AG04450 (cell line): ENCODE measurements around the gene PLPP6. TPM values are rescaled to one million over a fixed set of nuclear protein-coding genes. Genes with fewer than 3 reads are reported as not detected.

Source experiments
- CTCF ChIA-PET: fragments of 300-600, 350-600 bp; formaldehyde crosslinking; extraction: SDS; loops from one replicate; lab custom pipeline; 2022; ENCODE audit warnings: antibody characterized with exemption, inconsistent platforms; lab: Charles Lee
- POLR2A ChIA-PET: fragments of 350-600 bp; formaldehyde crosslinking; extraction: SDS; loops from one replicate; lab custom pipeline; 2021; ENCODE audit warnings: antibody characterized with exemption, inconsistent platforms; lab: Yijun Ruan, JAX
- DNase-seq: peaks from one replicate; pipeline ENCODE4 v3.0.0-alpha.2; 2011; ENCODE audit warnings: low read depth, low spot score
- H3K27ac ChIP-seq: one replicate; pipeline ENCODE4 v1.5.1; 2012; ENCODE audit warnings: low read depth, low read length, control low read depth
- H3K27me3 ChIP-seq: one replicate; pipeline ENCODE4 v1.6.0; 2012; ENCODE audit warnings: low read length; ENCODE audit not compliant: control insufficient read depth, insufficient read depth
- H3K4me3 ChIP-seq: 2 replicates; pipeline ENCODE4 v1.5.1; 2011; ENCODE audit warnings: mild to moderate bottlenecking, low read depth, low read length, control low read depth
- H3K9me3 ChIP-seq: 2 replicates; pipeline ENCODE4 v1.5.1; 2012; ENCODE audit warnings: low read length; ENCODE audit not compliant: control insufficient read depth, insufficient read depth
- CTCF ChIP-seq: IDR thresholded peaks from 2 replicates; pipeline ENCODE4 v1.5.1; 2011; ENCODE audit warnings: low read depth, low read length, control low read depth, inconsistent platforms
- polyA plus RNA-seq: library from polyadenylated mRNA; depleted of rRNA; stranded (reverse); fragments of >200 nt; gene quantifications from 2 replicates; pipeline ENCODE4 v1.2.3, GENCODE V29; 2011

PLPP6 gene
- polyA plus RNA-seq, 1 experiment, result 12.1 TPM

DNA sequence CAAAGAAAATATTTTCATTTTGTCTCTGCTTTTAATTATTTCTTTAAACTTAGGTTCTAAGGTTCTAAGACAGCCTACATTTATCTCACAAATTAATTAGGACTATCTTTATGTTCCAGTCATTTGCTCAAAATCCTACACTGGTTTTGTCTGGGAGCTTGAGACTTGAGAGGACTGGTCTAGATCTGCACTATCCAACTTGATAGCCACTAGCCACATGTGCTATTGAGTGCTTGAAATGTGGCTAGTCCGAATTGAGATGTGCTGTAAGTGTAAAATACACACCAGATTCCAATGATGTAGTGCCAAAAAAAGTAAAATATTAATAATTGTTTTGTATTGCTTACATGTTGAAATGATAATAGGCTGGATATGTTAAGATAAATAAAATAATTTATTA is 24.5 kb downstream of the PLPP6 start:
- no peaks in the 10 kb centered on the region for H3K27me3 ChIP-seq
- H3K4me3 ChIP-seq, result no peak overlapping the region
- no peak for DNase-seq
- TF ChIP-seq CTCF, result no peak
- POLR2A ChIA-PET, result no interaction called here
- CTCF ChIA-PET, result no interaction called here
- no peak overlapping the region for H3K27ac ChIP-seq
- no peaks in the 10 kb centered on the region for H3K9me3 ChIP-seq

- no peak for DNase-seq
- CTCF ChIA-PET, result no interaction called here
- no peak for TF ChIP-seq CTCF
- POLR2A ChIA-PET, result no interaction called here
- H3K9me3 ChIP-seq, result no peaks in the 10 kb centered on the region
- H3K4me3 ChIP-seq, result no peak overlapping the region
- no peak overlapping the region for H3K27ac ChIP-seq
- H3K27me3 ChIP-seq, result no peaks in the 10 kb centered on the region
Observed at GRCh38 chr9:4689021-4689420, 26.9 kb downstream of the PLPP6 start.

DNA sequence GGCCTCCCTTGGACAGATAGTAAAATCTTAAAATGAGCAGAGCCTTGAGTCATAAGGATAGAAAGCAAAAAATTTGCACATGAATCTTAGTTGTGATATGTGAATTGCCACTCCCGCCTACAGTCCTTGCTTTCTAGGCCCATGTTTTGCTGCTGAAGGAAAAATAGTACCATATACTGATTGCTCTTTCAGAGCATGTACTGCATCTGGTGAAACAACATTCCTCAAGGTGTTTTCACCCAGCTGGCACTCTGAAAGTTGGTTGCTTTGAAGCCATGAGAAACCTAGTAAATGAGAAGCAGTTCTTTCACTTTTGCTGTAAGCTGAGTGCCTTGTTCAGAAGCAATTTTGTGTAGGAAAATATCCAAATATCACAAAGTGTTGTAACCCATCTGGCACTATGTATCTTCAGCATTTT is 27.6 kb downstream of the PLPP6 start:
- TF ChIP-seq CTCF, result no peak
- DNase-seq, result no peak
- CTCF ChIA-PET, result no interaction called here
- Histone ChIP-seq H3K9me3 (no peaks in the 10 kb centered on the region), H3K27me3 (no peaks in the 10 kb centered on the region), H3K4me3 (no peak overlapping the region), H3K27ac (no peak overlapping the region)
- POLR2A ChIA-PET, result no interaction called here

- Histone ChIP-seq H3K27ac (no peak overlapping the region), H3K27me3 (no peaks in the 10 kb centered on the region), H3K9me3 (no peaks in the 10 kb centered on the region), H3K4me3 (no peak overlapping the region)
- TF ChIP-seq CTCF, result no peak
- ChIA-PET CTCF (no interaction called here), POLR2A (no interaction called here)
- DNase-seq, result no peak
Observed at GRCh38 chr9:4690144-4690543, 28.1 kb downstream of the PLPP6 start.

GRCh38 chr9:4691795-4692194 is 29.7 kb downstream of the PLPP6 start:
- no peak for TF ChIP-seq CTCF
- H3K4me3 ChIP-seq, result no peak overlapping the region
- ChIA-PET CTCF (interaction anchor here (0.9 to 1.2 kb wide), 2 partner anchors 13 to 27 kb away, joined by 3 to 4 read pairs; no protein-coding TSS in a partner anchor), POLR2A (no interaction called here)
- no peaks in the 10 kb centered on the region for H3K27me3 ChIP-seq
- no peak for DNase-seq
- H3K27ac ChIP-seq, result no peak overlapping the region
- no peaks in the 10 kb centered on the region for H3K9me3 ChIP-seq
